GM12875 (cell line): ENCODE results near the gene GRM3.

Source experiments
- H3K4me3 ChIP-seq: one replicate; pipeline ENCODE4 v1.5.1; 2011; ENCODE audit warnings: low read depth, low read length, control low read depth
- TF ChIP-seq, protein P1 (sequence below): IDR thresholded peaks from 2 replicates; pipeline ENCODE4 v1.5.1; 2011; ENCODE audit warnings: low read depth, mild to moderate bottlenecking, control low read depth, inconsistent platforms, low read length, moderate library complexity, borderline replicate concordance; ENCODE audit not compliant: insufficient read depth

Gene GRM3

DNA sequence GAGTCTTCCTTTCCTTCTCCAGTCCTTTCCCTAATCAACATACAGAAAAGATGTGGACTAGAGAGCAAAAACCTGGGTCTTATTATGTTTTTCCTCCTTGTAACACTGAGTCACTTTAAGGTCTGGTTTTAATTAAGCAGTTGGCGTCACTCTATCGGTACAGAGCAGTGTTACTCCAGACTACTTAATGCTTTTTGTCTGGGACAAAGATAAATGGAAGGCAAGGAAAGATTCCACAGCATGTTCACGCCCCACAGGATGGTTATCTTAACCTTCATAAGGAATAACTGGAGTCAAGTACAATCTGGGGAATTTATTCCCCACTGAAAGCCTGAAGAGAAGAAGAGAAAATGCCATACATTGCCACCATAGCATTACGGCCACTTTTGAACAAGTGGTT lies 270.0 kb downstream of the GRM3 start:
- H3K4me3 ChIP-seq: no peak overlapping the region
- TF ChIP-seq, protein P1, sequence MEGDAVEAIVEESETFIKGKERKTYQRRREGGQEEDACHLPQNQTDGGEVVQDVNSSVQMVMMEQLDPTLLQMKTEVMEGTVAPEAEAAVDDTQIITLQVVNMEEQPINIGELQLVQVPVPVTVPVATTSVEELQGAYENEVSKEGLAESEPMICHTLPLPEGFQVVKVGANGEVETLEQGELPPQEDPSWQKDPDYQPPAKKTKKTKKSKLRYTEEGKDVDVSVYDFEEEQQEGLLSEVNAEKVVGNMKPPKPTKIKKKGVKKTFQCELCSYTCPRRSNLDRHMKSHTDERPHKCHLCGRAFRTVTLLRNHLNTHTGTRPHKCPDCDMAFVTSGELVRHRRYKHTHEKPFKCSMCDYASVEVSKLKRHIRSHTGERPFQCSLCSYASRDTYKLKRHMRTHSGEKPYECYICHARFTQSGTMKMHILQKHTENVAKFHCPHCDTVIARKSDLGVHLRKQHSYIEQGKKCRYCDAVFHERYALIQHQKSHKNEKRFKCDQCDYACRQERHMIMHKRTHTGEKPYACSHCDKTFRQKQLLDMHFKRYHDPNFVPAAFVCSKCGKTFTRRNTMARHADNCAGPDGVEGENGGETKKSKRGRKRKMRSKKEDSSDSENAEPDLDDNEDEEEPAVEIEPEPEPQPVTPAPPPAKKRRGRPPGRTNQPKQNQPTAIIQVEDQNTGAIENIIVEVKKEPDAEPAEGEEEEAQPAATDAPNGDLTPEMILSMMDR: no peak
